ENCODE results near the gene TRMT61B.

TRMT61B gene

GRCh38 chr2:28870146-28870891, at the start of gene TRMT61B:
Gene TRMT61B, minus strand, starts transcription at chr2:28870309. Its CDS starts 32 bp downstream, at chr2:28870277.
- peaks cover 3% of the 10 kb centered on the region; the same call in 1 of the 2 replicates for H3K27me3 ChIP-seq (ENCODE audit: insufficient read depth, low read length)
- H3K36me3 ChIP-seq (ENCODE audit: insufficient read depth, low read length) = no peaks in the 10 kb centered on the region
- H3K79me2 ChIP-seq (ENCODE audit: control insufficient read depth, insufficient read depth, low read length, unreplicated experiment) = peaks cover 38% of the 10 kb centered on the region
- peak within 1 kb of the TSS; percentile 88 for H3K4me3 ChIP-seq (ENCODE audit: low read depth, low read length)
- H3K27ac ChIP-seq (ENCODE audit: low read depth, low read length) = peak within 1 kb of the TSS; percentile 24; the same call in 1 of the 2 replicates
- peaks cover 16% of the 10 kb centered on the region for H3K4me1 ChIP-seq (ENCODE audit: control insufficient read depth, insufficient read depth, low read length, unreplicated experiment)
- H2AFZ ChIP-seq (ENCODE audit: low read length, unreplicated experiment) = peak within 1 kb of the TSS; percentile 83

DNA sequence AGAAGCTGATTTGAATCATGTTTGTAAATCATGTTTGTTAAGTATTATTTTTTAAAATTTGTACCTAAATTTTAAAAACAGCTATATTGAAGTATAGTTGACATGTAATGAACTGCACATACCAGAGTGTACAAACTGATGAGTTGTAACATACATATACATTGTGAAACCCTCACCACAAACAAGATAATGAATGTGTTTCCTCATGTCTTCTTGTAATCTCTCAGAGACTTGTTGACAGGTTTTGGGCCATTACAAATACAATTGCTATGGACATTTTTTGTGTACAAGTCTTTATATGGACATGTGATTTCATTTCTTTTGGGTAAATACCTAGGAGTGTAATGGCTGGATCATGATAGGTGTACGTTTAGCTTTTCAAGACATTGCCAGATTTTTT, 45.8 kb upstream of the TRMT61B start:
- peaks cover 55% of the 10 kb centered on the region for H3K36me3 ChIP-seq (ENCODE audit: insufficient read depth, low read length)
- H3K27ac ChIP-seq (ENCODE audit: low read depth, low read length) = no peak overlapping the region

GRCh38 chr2:28909655-28910353, 39.7 kb upstream of the TRMT61B start:
- Histone ChIP-seq H3K79me2 (ENCODE audit: control insufficient read depth, insufficient read depth, low read length, unreplicated experiment) (peaks cover 78% of the 10 kb centered on the region), H3K36me3 (ENCODE audit: insufficient read depth, low read length) (peaks cover 55% of the 10 kb centered on the region), H2AFZ (ENCODE audit: low read length, unreplicated experiment) (no peak overlapping the region)

More for the DNA sequence above, 45.8 kb upstream of the TRMT61B start:
- H2AFZ ChIP-seq (ENCODE audit: low read length, unreplicated experiment) = no peak overlapping the region
- H3K4me3 ChIP-seq (ENCODE audit: low read depth, low read length) = no peak overlapping the region
- H3K4me1 ChIP-seq (ENCODE audit: control insufficient read depth, insufficient read depth, low read length, unreplicated experiment) = no peaks in the 10 kb centered on the region
- no peaks in the 10 kb centered on the region for H3K27me3 ChIP-seq (ENCODE audit: insufficient read depth, low read length)
- H3K79me2 ChIP-seq (ENCODE audit: control insufficient read depth, insufficient read depth, low read length, unreplicated experiment) = peaks cover 41% of the 10 kb centered on the region

DNA sequence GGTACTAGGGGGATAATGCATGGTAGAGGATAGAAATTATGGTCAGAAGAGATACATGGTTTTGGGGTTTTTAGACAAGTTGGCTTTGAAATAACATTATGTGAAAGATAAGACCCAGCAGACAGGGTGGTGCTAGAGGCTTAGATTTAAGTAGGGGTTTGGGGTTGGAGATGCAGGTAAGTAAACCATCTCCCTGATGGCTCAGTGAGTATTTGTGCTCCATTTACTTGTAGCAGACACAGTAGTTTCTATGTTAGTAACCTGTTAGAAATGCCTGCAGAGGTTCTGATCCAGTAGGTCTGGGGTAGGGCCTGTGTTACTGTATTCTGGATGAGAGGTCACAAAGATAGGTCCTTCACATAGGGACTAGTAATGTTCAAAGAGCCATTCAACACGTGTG, 38.1 kb upstream of the TRMT61B start:
- Histone ChIP-seq H3K4me3 (ENCODE audit: low read depth, low read length) (no peak overlapping the region), H3K36me3 (ENCODE audit: insufficient read depth, low read length) (peaks cover 43% of the 10 kb centered on the region), H2AFZ (ENCODE audit: low read length, unreplicated experiment) (no peak overlapping the region), H3K27ac (ENCODE audit: low read depth, low read length) (no peak overlapping the region), H3K79me2 (ENCODE audit: control insufficient read depth, insufficient read depth, low read length, unreplicated experiment) (peaks cover 87% of the 10 kb centered on the region), H3K4me1 (ENCODE audit: control insufficient read depth, insufficient read depth, low read length, unreplicated experiment) (peaks cover 21% of the 10 kb centered on the region), H3K27me3 (ENCODE audit: insufficient read depth, low read length) (no peaks in the 10 kb centered on the region)

More at GRCh38 chr2:28909655-28910353, 39.7 kb upstream of the TRMT61B start:
- no peak overlapping the region for H3K4me3 ChIP-seq (ENCODE audit: low read depth, low read length)
- peaks cover 7% of the 10 kb centered on the region for H3K4me1 ChIP-seq (ENCODE audit: control insufficient read depth, insufficient read depth, low read length, unreplicated experiment)
- no peaks in the 10 kb centered on the region for H3K27me3 ChIP-seq (ENCODE audit: insufficient read depth, low read length)
- H3K27ac ChIP-seq (ENCODE audit: low read depth, low read length) = no peak overlapping the region

DNA sequence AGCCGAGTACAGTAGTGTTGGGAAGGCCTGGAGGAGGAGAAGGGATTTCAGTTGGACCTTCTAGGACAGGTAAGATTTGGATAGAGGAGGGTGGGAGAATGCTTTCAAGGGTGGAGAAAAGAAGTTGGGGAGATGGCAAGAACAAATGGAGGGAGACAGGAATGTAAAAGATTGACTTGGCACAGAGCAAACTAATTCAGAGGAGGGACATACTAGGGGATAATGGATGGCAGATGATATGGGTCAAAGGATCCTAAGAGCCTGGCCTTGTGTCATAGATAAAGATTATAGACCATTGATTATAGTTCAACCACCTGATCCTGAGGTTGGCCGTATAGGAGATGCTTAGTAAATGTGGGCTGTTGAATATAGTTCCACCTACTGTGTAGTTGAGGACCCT, 36.7 kb upstream of the TRMT61B start:
- no peak overlapping the region for H3K27ac ChIP-seq (ENCODE audit: low read depth, low read length)
- H2AFZ ChIP-seq (ENCODE audit: low read length, unreplicated experiment) = no peak overlapping the region
- H3K4me1 ChIP-seq (ENCODE audit: control insufficient read depth, insufficient read depth, low read length, unreplicated experiment) = peaks cover 30% of the 10 kb centered on the region
- no peak overlapping the region for H3K4me3 ChIP-seq (ENCODE audit: low read depth, low read length)
- H3K79me2 ChIP-seq (ENCODE audit: control insufficient read depth, insufficient read depth, low read length, unreplicated experiment) = peaks cover 92% of the 10 kb centered on the region
- H3K36me3 ChIP-seq (ENCODE audit: insufficient read depth, low read length) = peaks cover 38% of the 10 kb centered on the region
- no peaks in the 10 kb centered on the region for H3K27me3 ChIP-seq (ENCODE audit: insufficient read depth, low read length)

GRCh38 chr2:28906376-28906775, 36.3 kb upstream of the TRMT61B start:
- H3K4me1 ChIP-seq (ENCODE audit: control insufficient read depth, insufficient read depth, low read length, unreplicated experiment) = peaks cover 34% of the 10 kb centered on the region
- no peak overlapping the region for H3K4me3 ChIP-seq (ENCODE audit: low read depth, low read length)
- H3K36me3 ChIP-seq (ENCODE audit: insufficient read depth, low read length) = peaks cover 34% of the 10 kb centered on the region
- H3K27ac ChIP-seq (ENCODE audit: low read depth, low read length) = peak overlapping the region; percentile 7; the same call in 1 of the 2 replicates
- peaks cover 92% of the 10 kb centered on the region for H3K79me2 ChIP-seq (ENCODE audit: control insufficient read depth, insufficient read depth, low read length, unreplicated experiment)
- H3K27me3 ChIP-seq (ENCODE audit: insufficient read depth, low read length) = no peaks in the 10 kb centered on the region
- H2AFZ ChIP-seq (ENCODE audit: low read length, unreplicated experiment) = no peak overlapping the region

- no peak overlapping the region for H3K4me3 ChIP-seq (ENCODE audit: low read depth, low read length)
- peaks cover 34% of the 10 kb centered on the region for H3K36me3 ChIP-seq (ENCODE audit: insufficient read depth, low read length)
- no peak overlapping the region for H3K27ac ChIP-seq (ENCODE audit: low read depth, low read length)
- H2AFZ ChIP-seq (ENCODE audit: low read length, unreplicated experiment) = no peak overlapping the region
- peaks cover 43% of the 10 kb centered on the region for H3K4me1 ChIP-seq (ENCODE audit: control insufficient read depth, insufficient read depth, low read length, unreplicated experiment)
- H3K27me3 ChIP-seq (ENCODE audit: insufficient read depth, low read length) = no peaks in the 10 kb centered on the region
- H3K79me2 ChIP-seq (ENCODE audit: control insufficient read depth, insufficient read depth, low read length, unreplicated experiment) = peaks cover 95% of the 10 kb centered on the region
Observed at GRCh38 chr2:28905533-28905932, 35.4 kb upstream of the TRMT61B start.

GRCh38 chr2:28904802-28905457, 34.8 kb upstream of the TRMT61B start:
- Histone ChIP-seq H3K27ac (ENCODE audit: low read depth, low read length) (no peak overlapping the region), H3K27me3 (ENCODE audit: insufficient read depth, low read length) (no peaks in the 10 kb centered on the region), H3K4me3 (ENCODE audit: low read depth, low read length) (no peak overlapping the region), H3K79me2 (ENCODE audit: control insufficient read depth, insufficient read depth, low read length, unreplicated experiment) (peaks cover 96% of the 10 kb centered on the region), H3K36me3 (ENCODE audit: insufficient read depth, low read length) (peaks cover 30% of the 10 kb centered on the region), H2AFZ (ENCODE audit: low read length, unreplicated experiment) (no peak overlapping the region), H3K4me1 (ENCODE audit: control insufficient read depth, insufficient read depth, low read length, unreplicated experiment) (peaks cover 44% of the 10 kb centered on the region)

- no peaks in the 10 kb centered on the region for H3K27me3 ChIP-seq (ENCODE audit: insufficient read depth, low read length)
- H3K36me3 ChIP-seq (ENCODE audit: insufficient read depth, low read length) = peaks cover 27% of the 10 kb centered on the region
- H3K27ac ChIP-seq (ENCODE audit: low read depth, low read length) = no peak overlapping the region
- no peak overlapping the region for H3K4me3 ChIP-seq (ENCODE audit: low read depth, low read length)
- peaks cover 45% of the 10 kb centered on the region for H3K4me1 ChIP-seq (ENCODE audit: control insufficient read depth, insufficient read depth, low read length, unreplicated experiment)
- no peak overlapping the region for H2AFZ ChIP-seq (ENCODE audit: low read length, unreplicated experiment)
- H3K79me2 ChIP-seq (ENCODE audit: control insufficient read depth, insufficient read depth, low read length, unreplicated experiment) = peaks cover 96% of the 10 kb centered on the region
Observed at GRCh38 chr2:28904295-28904694, 34.2 kb upstream of the TRMT61B start.

- Histone ChIP-seq H3K27ac (ENCODE audit: low read depth, low read length) (no peak overlapping the region), H3K79me2 (ENCODE audit: control insufficient read depth, insufficient read depth, low read length, unreplicated experiment) (peaks cover 97% of the 10 kb centered on the region), H3K27me3 (ENCODE audit: insufficient read depth, low read length) (no peaks in the 10 kb centered on the region), H2AFZ (ENCODE audit: low read length, unreplicated experiment) (no peak overlapping the region), H3K4me1 (ENCODE audit: control insufficient read depth, insufficient read depth, low read length, unreplicated experiment) (peaks cover 62% of the 10 kb centered on the region), H3K36me3 (ENCODE audit: insufficient read depth, low read length) (peaks cover 15% of the 10 kb centered on the region), H3K4me3 (ENCODE audit: low read depth, low read length) (no peak overlapping the region)
Observed at GRCh38 chr2:28902584-28902983, 32.5 kb upstream of the TRMT61B start.
